ENCODE results near the gene CBX5. TPM values are rescaled to one million over a fixed set of nuclear protein-coding genes. Genes with fewer than 3 reads are reported as not detected.
"Not testable (repeated sequence)": the region's sequence is repeated elsewhere in the genome, so short reads cannot be mapped to it uniquely, and the experiment has no call there.

CBX5 gene
- total RNA-seq, 1 experiment from 2014 or later = 47.6 TPM

GRCh38 chr12:54265364-54265812 lies 14.5 kb downstream of the CBX5 start:
- DNase-seq (ENCODE audit: low spot score) = no peak

GRCh38 chr12:54262403-54262925 lies 17.5 kb downstream of the CBX5 start:
- peak; percentile 78 for DNase-seq (ENCODE audit: low spot score)

- DNase-seq (ENCODE audit: low spot score) = no peak
Measured at GRCh38 chr12:54261815-54262402, 18.0 kb downstream of the CBX5 start.

DNA sequence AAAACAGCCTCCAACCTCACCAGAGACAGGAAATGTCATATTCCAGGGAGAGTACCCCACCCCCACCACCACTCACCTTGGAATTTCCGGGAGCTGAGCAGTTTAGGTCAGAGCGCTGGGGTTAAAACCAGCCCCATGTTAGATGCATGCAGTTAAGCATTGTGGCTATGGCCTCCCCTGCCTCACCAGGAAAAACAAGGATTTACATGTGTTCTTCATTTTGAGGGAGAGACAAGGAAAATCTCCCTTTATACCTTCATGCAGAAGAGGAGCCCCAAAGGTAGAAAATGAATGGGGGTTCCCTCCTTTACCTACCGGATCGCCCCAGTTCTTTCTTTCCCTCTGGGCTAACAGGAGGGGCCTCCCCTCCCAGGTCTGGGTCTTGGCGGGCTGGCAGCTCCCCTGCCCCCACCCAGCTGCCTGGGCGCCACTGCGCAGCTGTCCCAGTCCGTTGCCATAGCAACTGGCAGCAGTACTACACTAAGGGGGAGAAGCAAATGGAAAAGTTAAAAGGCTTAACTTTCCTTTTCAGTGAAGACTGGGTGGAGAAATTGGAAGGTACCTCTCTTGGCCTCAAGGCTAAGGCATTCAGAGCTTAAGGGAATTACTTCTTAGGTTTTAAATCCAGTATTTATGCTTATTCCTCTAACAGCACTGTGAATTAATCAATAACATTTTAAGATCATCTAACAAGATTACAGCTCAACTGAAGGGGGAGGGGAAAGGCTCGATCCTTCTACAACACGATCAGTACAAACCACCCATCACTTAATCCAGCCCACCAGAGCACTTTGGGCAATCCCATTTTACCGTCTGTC lies 20.5 kb downstream of the CBX5 start:
- peak; percentile 77 for DNase-seq (ENCODE audit: low spot score)

DNA sequence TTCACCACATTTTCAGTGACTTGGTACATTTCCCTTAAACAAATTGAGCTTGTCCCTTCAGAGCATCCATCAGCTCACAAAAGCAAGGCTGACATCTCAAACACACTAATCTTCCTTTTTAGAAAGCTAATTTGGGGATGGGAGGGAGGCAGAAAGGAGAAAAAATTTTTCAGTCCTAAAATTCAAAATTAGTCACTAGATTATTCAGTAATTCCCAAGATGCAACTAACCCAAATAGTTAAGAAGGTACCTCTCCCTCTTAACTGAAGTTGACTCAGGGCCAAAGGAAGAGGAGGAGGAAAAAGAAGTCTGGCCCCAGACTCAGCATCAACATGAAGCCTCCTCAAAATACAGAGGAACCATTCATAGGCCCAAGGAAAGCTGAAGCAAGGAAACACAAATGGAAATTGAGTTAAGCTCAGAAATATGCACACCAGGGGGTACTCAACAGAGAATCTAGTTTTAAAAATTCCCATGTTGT lies 21.7 kb downstream of the CBX5 start:
- DNase-seq (ENCODE audit: low spot score) = peak; percentile 30

- DNase-seq (ENCODE audit: low spot score) = no peak
Measured at GRCh38 chr12:54257332-54257731, 22.6 kb downstream of the CBX5 start.

DNA sequence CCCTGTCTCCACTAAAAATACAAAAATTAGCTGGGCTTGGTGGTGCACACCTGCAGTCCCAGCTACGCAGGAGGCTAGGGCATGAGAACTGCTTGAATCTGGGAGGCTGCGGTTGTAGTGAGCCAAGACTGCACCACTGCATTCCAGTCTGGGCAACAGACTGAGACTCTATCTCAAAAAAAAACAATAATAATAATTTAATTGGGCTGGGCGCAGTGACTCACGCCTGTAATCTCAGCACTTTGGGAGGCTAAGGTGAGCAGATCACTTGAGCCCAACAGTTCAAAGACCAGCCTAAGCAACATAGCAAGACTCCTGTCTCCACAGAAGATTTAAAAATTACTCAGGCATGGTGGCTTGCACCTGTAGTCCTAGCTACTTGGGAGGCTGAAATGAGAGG lies 26.7 kb downstream of the CBX5 start:
- no peak for DNase-seq (ENCODE audit: low spot score)

GRCh38 chr12:54251667-54252284 lies 28.1 kb downstream of the CBX5 start:
- peak; percentile 46 for DNase-seq (ENCODE audit: low spot score)

- DNase-seq (ENCODE audit: low spot score) = no peak
Measured at GRCh38 chr12:54249489-54249888, 30.4 kb downstream of the CBX5 start.

GRCh38 chr12:54246011-54246641 lies 33.8 kb downstream of the CBX5 start:
- no peak for DNase-seq (ENCODE audit: low spot score)

- DNase-seq (ENCODE audit: low spot score) = no peak
Measured at GRCh38 chr12:54240971-54241588, 38.8 kb downstream of the CBX5 start.

DNA sequence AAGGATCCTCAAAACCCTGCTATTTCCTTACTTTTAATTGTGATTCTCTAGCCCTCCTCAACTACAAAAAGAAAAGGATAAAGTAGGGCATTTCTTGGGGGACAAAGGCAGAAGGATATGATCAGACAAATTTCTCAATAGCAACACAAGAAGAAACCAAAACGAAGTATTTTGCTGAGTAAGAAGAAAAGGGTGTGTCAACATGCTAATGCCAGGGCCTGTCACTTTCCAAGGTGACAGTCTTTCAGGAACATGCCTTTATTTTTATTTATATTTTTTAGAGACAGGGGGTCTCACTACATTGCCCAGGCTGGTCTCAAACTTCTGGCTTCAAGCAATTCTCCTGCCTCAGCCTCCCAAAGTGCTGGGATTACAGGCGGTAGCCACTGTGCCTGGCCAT lies 39.8 kb downstream of the CBX5 start:
- DNase-seq (ENCODE audit: low spot score) = no peak

DNA sequence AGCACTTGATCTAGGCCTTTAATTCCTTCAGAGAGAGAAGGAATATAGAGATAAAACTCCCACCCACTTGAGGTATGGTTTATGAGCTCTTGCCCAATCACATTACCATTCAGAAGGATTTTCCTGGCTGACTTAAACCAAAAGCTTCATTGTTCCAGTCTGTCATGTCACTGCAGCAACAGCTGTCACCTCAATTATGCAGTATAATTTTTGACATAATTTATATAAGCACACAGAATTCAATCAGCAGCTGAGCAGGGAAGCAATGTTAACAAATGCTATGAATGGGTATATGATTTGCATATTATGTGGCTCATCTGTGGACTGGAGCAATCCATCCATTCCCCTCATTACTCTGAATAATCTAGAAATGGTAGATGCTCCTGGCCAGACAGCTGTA lies 40.3 kb downstream of the CBX5 start:
- DNase-seq (ENCODE audit: low spot score) = no peak

GRCh38 chr12:54238531-54238930 lies 41.4 kb downstream of the CBX5 start:
- no peak for DNase-seq (ENCODE audit: low spot score)

DNA sequence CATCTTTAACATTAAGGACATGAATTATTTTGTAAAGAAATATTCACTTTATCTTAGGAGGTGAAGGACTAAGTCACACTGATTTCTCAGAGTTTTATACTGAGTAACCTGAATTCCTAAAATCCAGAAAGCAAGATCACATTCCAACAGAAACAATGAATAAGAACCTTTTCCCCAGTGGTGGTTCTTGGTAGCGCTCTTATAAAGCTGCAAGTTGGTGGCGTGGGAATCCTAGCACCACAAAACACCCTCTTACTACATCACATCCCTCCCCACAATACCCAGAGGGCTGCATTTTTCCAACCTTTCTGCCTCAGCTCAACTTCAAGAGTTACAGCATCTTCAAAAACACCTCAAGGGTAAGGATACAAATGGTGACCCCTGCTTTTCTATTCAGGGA lies 47.1 kb downstream of the CBX5 start:
- DNase-seq (ENCODE audit: low spot score) = no peak

- DNase-seq (ENCODE audit: low spot score) = not testable (repeated sequence)
Measured at GRCh38 chr12:54231269-54231668, 48.7 kb downstream of the CBX5 start.

DNA sequence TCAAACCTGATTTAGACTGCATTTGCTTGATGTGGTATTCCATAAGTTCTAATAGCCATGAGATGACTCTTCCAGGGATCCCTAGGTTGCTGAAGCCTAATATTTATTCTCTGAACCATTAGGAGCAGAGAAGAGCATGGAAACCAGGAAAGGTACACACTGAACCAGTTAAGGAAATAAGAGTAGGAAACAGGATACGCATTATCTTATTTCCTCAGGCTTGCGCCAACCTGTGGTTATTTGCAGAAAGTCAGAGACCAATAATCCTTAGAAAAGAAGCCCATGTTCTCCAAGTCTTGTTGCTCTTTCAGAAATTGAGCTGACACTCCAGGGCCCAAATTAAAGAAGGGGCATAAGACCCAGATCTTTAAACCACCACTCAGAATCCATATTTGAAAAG lies 49.4 kb downstream of the CBX5 start:
- DNase-seq (ENCODE audit: low spot score) = no peak

- peak; percentile 84 for DNase-seq (ENCODE audit: low spot score)
Measured at GRCh38 chr12:54229624-54230212, 50.2 kb downstream of the CBX5 start.

GRCh38 chr12:54228471-54228870 lies 51.5 kb downstream of the CBX5 start:
- no peak for DNase-seq (ENCODE audit: low spot score)

GRCh38 chr12:54227927-54228326 lies 52.0 kb downstream of the CBX5 start:
- not testable (repeated sequence) for DNase-seq (ENCODE audit: low spot score)

DNA sequence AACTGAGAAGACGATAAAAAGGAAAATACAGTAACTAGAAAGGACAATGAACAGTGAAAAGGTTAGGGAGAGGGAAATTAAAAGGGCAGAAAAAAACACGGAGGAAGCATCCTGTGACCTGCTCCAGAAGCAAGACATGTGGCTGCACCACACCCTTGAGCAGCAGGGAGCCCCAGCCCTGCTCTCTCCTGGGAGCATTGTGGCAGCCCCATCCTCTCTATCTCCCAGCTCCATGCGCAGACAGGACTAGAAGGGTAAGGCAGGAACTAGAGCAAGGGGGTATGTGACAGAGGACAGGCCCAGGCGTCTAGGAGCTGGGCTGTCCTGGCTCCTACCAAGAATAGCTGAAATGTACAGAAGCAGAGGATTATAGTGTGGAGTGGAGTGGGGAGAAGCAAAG lies 52.5 kb downstream of the CBX5 start:
- peak; percentile 18 for DNase-seq (ENCODE audit: low spot score)

Measured in A172 (cell line).